T-helper 1 cell treated with Interleukin-12 subunit alpha and Interleukin-12 subunit beta and Interleukin-4 antibody, amounts not matched to agents 30 ng/mL and 1 ng/mL, for 36 hours (primary cell): Measurements from ENCODE around the gene CHN1. TPM values are rescaled to one million over a fixed set of nuclear protein-coding genes. Genes with fewer than 3 reads are reported as not detected.

Source experiments
- intact Hi-C: fragments of 100-400 bp; cut with micrococcal nuclease; formaldehyde crosslinking; loops from one replicate; pipeline ENCODE4 v1.15.1; 2024
- total RNA-seq: library from RNA; stranded (reverse); gene quantifications from 2 replicates; pipeline ENCODE4 v1.2.3, GENCODE V29; 2022

Gene CHN1
- total RNA-seq, 1 donor from 2014 or later: 1.8 TPM

- intact Hi-C loops: no loop called here
Observed at GRCh38 chr2:174974131-174974530, 31.1 kb downstream of the CHN1 start.

GRCh38 chr2:174972924-174973323 lies 32.3 kb downstream of the CHN1 start:
- intact Hi-C loops: no loop called here

GRCh38 chr2:174971868-174972781 lies 33.1 kb downstream of the CHN1 start:
- intact Hi-C loops: no loop called here

GRCh38 chr2:174970092-174970491 lies 35.1 kb downstream of the CHN1 start:
- intact Hi-C loops: no loop called here

GRCh38 chr2:174969091-174969734 lies 36.0 kb downstream of the CHN1 start:
- intact Hi-C loops: no loop called here

- intact Hi-C loops: no loop called here
Observed at GRCh38 chr2:174967691-174968260, 37.4 kb downstream of the CHN1 start.

- intact Hi-C loops: no loop called here
Observed at GRCh38 chr2:174967086-174967485, 38.1 kb downstream of the CHN1 start.

- intact Hi-C loops: no loop called here
Observed at GRCh38 chr2:174965992-174966744, 39.0 kb downstream of the CHN1 start.

GRCh38 chr2:174965551-174965950 lies 39.6 kb downstream of the CHN1 start:
- intact Hi-C loops: no loop called here

GRCh38 chr2:174964404-174964803 lies 40.8 kb downstream of the CHN1 start:
- intact Hi-C loops: no loop called here

GRCh38 chr2:174963437-174964400 lies 41.5 kb downstream of the CHN1 start:
- intact Hi-C loops: no loop called here

- intact Hi-C loops: no loop called here
Observed at GRCh38 chr2:174959787-174960186, 45.4 kb downstream of the CHN1 start.

- intact Hi-C loops: no loop called here
Observed at GRCh38 chr2:174957050-174957449, 48.1 kb downstream of the CHN1 start.

- intact Hi-C loops: no loop called here
Observed at GRCh38 chr2:174952607-174953006, 52.6 kb downstream of the CHN1 start.

GRCh38 chr2:174951745-174952144 lies 53.4 kb downstream of the CHN1 start:
- intact Hi-C loops: no loop called here

- intact Hi-C loops: no loop called here
Observed at GRCh38 chr2:174949988-174950687, 55.0 kb downstream of the CHN1 start.

- intact Hi-C loops: no loop called here
Observed at GRCh38 chr2:174945601-174946260, 59.5 kb downstream of the CHN1 start.

- intact Hi-C loops: no loop called here
Observed at GRCh38 chr2:174939046-174939445, 66.1 kb downstream of the CHN1 start.

GRCh38 chr2:174931724-174932123 lies 73.5 kb downstream of the CHN1 start:
- intact Hi-C loops: no loop called here
